ENCODE results near the gene TNS3. TPM values are rescaled to one million over a fixed set of nuclear protein-coding genes. Genes with fewer than 3 reads are reported as not detected.
A peak's percentile ranks its signal among the peaks of the same experiment; 100 is the strongest.

The TNS3 gene
- total RNA-seq, 1 donor from 2014 or later, result 92.9 TPM

DNA sequence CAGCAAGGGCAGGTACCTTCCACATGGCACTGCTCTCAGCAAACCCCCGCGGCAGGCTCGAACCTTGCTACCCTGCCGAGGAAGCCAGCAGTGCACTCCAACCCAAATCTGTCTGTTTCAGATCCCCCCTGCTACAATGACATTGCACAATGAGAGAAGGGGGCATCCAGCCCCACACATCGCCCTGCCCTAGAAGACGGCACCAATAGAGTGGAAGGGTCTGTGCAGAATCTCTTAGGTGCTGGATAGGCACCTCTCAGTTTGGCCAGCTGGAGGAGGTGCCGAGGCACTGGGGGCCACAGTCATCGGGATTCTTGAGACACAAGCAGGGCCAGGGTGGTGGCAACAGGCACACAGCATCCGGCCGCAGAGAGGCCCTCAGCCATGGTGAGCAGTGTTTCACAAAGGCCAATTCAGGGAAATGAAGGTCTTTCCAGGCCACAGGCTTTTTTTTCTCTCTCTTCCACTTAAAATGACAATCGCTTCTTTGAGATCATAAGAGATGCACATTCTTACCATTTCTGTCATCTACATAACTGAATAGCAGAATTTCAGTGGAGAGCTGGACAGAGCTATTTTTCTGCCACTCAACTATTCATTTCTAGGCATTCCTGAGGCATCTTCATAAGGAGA is 281.3 kb downstream of the TNS3 start:
- no peaks in the 10 kb centered on the region for H3K9me3 Mint-ChIP-seq (ENCODE audit: unreplicated experiment)
- H3K4me3 ChIP-seq (ENCODE audit: insufficient read depth, low read depth, low read length), result no peak overlapping the region
- H2AFZ ChIP-seq (ENCODE audit: low read depth, low read length), result no peak overlapping the region
- H3K9ac ChIP-seq (ENCODE audit: low read length), result no peak overlapping the region
- H3K4me3 Mint-ChIP-seq (ENCODE audit: unreplicated experiment), result no peak overlapping the region
- peak overlapping the region; percentile 34 for H3K27ac Mint-ChIP-seq (ENCODE audit: unreplicated experiment)
- peaks cover 30% of the 10 kb centered on the region for H3K36me3 Mint-ChIP-seq (ENCODE audit: low read depth, unreplicated experiment)
- H3K36me3 ChIP-seq (ENCODE audit: insufficient read depth, low read length), result peaks cover 21% of the 10 kb centered on the region
- no peaks in the 10 kb centered on the region for H3K79me2 ChIP-seq (ENCODE audit: insufficient read depth, low read length)
- no peak overlapping the region for H3K27ac ChIP-seq (ENCODE audit: low read depth, low read length)
- no peaks in the 10 kb centered on the region for H3K27me3 Mint-ChIP-seq (ENCODE audit: low read depth, unreplicated experiment)
- peaks cover 16% of the 10 kb centered on the region for H4K20me1 ChIP-seq (ENCODE audit: insufficient read depth, low read length)
- H3K4me1 Mint-ChIP-seq (ENCODE audit: low read depth, unreplicated experiment), result peaks cover 11% of the 10 kb centered on the region
- DNase-seq (ENCODE audit: low read depth) (no peak), FAIRE-seq (no peak)
- H3K27me3 ChIP-seq (ENCODE audit: insufficient read depth, low read length), result no peaks in the 10 kb centered on the region
- TF ChIP-seq, protein P1, sequence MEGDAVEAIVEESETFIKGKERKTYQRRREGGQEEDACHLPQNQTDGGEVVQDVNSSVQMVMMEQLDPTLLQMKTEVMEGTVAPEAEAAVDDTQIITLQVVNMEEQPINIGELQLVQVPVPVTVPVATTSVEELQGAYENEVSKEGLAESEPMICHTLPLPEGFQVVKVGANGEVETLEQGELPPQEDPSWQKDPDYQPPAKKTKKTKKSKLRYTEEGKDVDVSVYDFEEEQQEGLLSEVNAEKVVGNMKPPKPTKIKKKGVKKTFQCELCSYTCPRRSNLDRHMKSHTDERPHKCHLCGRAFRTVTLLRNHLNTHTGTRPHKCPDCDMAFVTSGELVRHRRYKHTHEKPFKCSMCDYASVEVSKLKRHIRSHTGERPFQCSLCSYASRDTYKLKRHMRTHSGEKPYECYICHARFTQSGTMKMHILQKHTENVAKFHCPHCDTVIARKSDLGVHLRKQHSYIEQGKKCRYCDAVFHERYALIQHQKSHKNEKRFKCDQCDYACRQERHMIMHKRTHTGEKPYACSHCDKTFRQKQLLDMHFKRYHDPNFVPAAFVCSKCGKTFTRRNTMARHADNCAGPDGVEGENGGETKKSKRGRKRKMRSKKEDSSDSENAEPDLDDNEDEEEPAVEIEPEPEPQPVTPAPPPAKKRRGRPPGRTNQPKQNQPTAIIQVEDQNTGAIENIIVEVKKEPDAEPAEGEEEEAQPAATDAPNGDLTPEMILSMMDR (IDR thresholded peaks at IDR 0.05; ENCODE audit: insufficient read depth, low read depth, low read length), result no peak
- TF ChIP-seq EZH2 (IDR thresholded peaks at IDR 0.05; ENCODE audit: insufficient read depth, low read length), result no peak
- H3K4me2 ChIP-seq (ENCODE audit: low read length), result no peak overlapping the region
- H3K4me1 ChIP-seq (ENCODE audit: insufficient read depth, low read length), result no peaks in the 10 kb centered on the region
- no peaks in the 10 kb centered on the region for H3K9me3 ChIP-seq (ENCODE audit: insufficient read depth, low read depth, low read length)

DNA sequence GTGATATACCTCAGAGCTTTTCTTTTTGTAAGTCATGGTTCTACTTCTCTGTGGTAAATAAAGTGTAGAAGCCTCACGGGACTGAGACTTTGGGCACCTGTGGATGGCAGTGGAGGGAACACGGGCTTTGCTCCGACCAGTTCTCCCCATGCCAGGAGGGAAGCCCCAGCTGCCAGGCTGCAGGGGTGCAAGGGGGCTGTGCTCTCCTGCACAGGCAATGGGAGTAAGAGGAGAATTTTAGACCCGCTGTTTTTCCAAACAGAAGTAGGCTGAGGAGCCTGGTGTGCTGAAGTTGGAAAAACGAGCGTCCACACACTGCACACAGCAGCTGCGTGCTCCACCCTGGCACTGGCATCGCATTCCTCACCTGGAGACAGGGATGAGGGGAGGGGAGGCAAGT is 282.4 kb downstream of the TNS3 start:
- Histone ChIP-seq H3K9ac (ENCODE audit: low read length) (no peak overlapping the region), H3K9me3 (ENCODE audit: insufficient read depth, low read depth, low read length) (no peaks in the 10 kb centered on the region), H3K4me1 (ENCODE audit: insufficient read depth, low read length) (no peaks in the 10 kb centered on the region), H2AFZ (ENCODE audit: low read depth, low read length) (no peak overlapping the region), H3K79me2 (ENCODE audit: insufficient read depth, low read length) (no peaks in the 10 kb centered on the region), H3K4me2 (ENCODE audit: low read length) (no peak overlapping the region), H3K27me3 (ENCODE audit: insufficient read depth, low read length) (no peaks in the 10 kb centered on the region), H3K36me3 (ENCODE audit: insufficient read depth, low read length) (peaks cover 29% of the 10 kb centered on the region), H3K27ac (ENCODE audit: low read depth, low read length) (no peak overlapping the region), H4K20me1 (ENCODE audit: insufficient read depth, low read length) (peaks cover 7% of the 10 kb centered on the region), H3K4me3 (ENCODE audit: insufficient read depth, low read depth, low read length) (no peak overlapping the region)
- Mint-ChIP-seq H3K4me1 (ENCODE audit: low read depth, unreplicated experiment) (peaks cover 11% of the 10 kb centered on the region), H3K27me3 (ENCODE audit: low read depth, unreplicated experiment) (no peaks in the 10 kb centered on the region), H3K36me3 (ENCODE audit: low read depth, unreplicated experiment) (peaks cover 36% of the 10 kb centered on the region), H3K4me3 (ENCODE audit: unreplicated experiment) (no peak overlapping the region), H3K27ac (ENCODE audit: unreplicated experiment) (no peak overlapping the region), H3K9me3 (ENCODE audit: unreplicated experiment) (no peaks in the 10 kb centered on the region)
- DNase-seq (ENCODE audit: low read depth) (no peak), FAIRE-seq (no peak)
- no peak for TF ChIP-seq EZH2 (IDR thresholded peaks at IDR 0.05; ENCODE audit: insufficient read depth, low read length)
- TF ChIP-seq, protein P1 (IDR thresholded peaks at IDR 0.05; ENCODE audit: insufficient read depth, low read depth, low read length), result no peak

DNA sequence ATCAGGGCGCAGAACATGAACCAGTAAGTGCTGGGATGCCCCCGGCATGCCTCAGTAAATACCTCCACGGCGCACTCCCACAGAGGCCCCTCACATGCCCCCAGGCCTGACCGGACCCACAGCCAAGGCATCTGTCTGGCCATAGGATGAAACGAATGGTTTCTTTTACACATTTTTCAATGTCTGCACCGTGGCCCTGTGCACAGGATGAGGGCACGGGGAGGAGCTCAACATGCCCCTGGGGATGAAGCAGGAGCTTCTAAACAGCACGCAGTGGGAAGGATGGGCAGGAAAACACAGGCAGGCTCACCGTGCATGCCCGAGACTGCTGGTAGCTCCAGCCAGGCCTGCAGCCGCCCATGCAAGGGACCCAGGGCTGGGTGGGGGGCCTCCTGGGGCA is 283.3 kb downstream of the TNS3 start:
- Histone ChIP-seq H3K4me2 (ENCODE audit: low read length) (no peak overlapping the region), H3K9me3 (ENCODE audit: insufficient read depth, low read depth, low read length) (no peaks in the 10 kb centered on the region), H3K27ac (ENCODE audit: low read depth, low read length) (no peak overlapping the region), H3K9ac (ENCODE audit: low read length) (no peak overlapping the region), H3K79me2 (ENCODE audit: insufficient read depth, low read length) (no peaks in the 10 kb centered on the region), H3K4me3 (ENCODE audit: insufficient read depth, low read depth, low read length) (no peak overlapping the region), H2AFZ (ENCODE audit: low read depth, low read length) (no peak overlapping the region), H3K27me3 (ENCODE audit: insufficient read depth, low read length) (no peaks in the 10 kb centered on the region), H3K4me1 (ENCODE audit: insufficient read depth, low read length) (no peaks in the 10 kb centered on the region), H3K36me3 (ENCODE audit: insufficient read depth, low read length) (peaks cover 31% of the 10 kb centered on the region), H4K20me1 (ENCODE audit: insufficient read depth, low read length) (peaks cover under 1% of the 10 kb centered on the region)
- Mint-ChIP-seq H3K36me3 (ENCODE audit: low read depth, unreplicated experiment) (peaks cover 42% of the 10 kb centered on the region), H3K9me3 (ENCODE audit: unreplicated experiment) (no peaks in the 10 kb centered on the region), H3K27ac (ENCODE audit: unreplicated experiment) (no peak overlapping the region), H3K4me3 (ENCODE audit: unreplicated experiment) (no peak overlapping the region), H3K4me1 (ENCODE audit: low read depth, unreplicated experiment) (peaks cover 19% of the 10 kb centered on the region), H3K27me3 (ENCODE audit: low read depth, unreplicated experiment) (no peaks in the 10 kb centered on the region)
- DNase-seq (ENCODE audit: low read depth) (no peak), FAIRE-seq (no peak)
- no peak for TF ChIP-seq EZH2 (IDR thresholded peaks at IDR 0.05; ENCODE audit: insufficient read depth, low read length)
- TF ChIP-seq, protein P1 (IDR thresholded peaks at IDR 0.05; ENCODE audit: insufficient read depth, low read depth, low read length), result no peak
